ENCODE results near the gene FMO4.

DNA sequence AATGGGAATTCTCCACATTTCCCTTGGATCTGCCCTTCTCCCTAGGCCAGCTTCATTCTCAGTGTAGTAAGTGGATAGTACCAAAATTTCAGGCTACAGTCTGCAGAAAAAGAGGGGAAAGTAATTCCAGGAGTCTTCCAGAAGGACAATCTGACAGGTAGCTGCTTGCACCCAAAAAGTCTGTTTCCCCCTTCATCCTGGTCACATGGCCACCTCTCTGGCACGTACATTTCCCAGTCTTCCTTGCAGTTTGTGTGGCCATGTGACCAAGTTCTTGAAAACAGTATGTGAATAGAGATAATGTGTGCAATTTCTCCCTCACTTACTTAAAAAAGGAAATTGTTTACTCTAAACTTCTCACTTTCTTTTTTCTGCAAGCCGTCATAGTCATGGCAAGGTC, 14.6 kb upstream of the FMO4 start:
- TF ChIP-seq, protein P1, sequence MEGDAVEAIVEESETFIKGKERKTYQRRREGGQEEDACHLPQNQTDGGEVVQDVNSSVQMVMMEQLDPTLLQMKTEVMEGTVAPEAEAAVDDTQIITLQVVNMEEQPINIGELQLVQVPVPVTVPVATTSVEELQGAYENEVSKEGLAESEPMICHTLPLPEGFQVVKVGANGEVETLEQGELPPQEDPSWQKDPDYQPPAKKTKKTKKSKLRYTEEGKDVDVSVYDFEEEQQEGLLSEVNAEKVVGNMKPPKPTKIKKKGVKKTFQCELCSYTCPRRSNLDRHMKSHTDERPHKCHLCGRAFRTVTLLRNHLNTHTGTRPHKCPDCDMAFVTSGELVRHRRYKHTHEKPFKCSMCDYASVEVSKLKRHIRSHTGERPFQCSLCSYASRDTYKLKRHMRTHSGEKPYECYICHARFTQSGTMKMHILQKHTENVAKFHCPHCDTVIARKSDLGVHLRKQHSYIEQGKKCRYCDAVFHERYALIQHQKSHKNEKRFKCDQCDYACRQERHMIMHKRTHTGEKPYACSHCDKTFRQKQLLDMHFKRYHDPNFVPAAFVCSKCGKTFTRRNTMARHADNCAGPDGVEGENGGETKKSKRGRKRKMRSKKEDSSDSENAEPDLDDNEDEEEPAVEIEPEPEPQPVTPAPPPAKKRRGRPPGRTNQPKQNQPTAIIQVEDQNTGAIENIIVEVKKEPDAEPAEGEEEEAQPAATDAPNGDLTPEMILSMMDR (IDR thresholded peaks at IDR 0.05), result no peak
- no peak for TF ChIP-seq POLR2A (IDR thresholded peaks at IDR 0.05)

Data from testis (tissue), 2 donors.